Osteoblast (primary cell): ENCODE measurements around the gene BMS1. TPM values are rescaled to one million over a fixed set of nuclear protein-coding genes. Genes with fewer than 3 reads are reported as not detected.
"Not testable (repeated sequence)": the region's sequence is repeated elsewhere in the genome, so short reads cannot be mapped to it uniquely, and the experiment has no call there.

ENCODE experiments used
- DNase-seq: peaks from one replicate; pipeline ENCODE4 v3.0.0; 2011; ENCODE audit warnings: low spot score, mixed read lengths; ENCODE audit not compliant: insufficient read length; ENCODE audit errors: missing footprints
- H2AFZ ChIP-seq: 2 replicates; pipeline ENCODE4 v1.6.0; 2011; ENCODE audit warnings: mild to moderate bottlenecking, low read length
- H3K27ac ChIP-seq: 2 replicates; pipeline ENCODE4 v1.5.1; 2011; ENCODE audit warnings: mild to moderate bottlenecking, low read depth, low read length, moderate library complexity
- H3K27me3 ChIP-seq: 2 replicates; pipeline ENCODE4 v1.6.0; 2012; ENCODE audit warnings: mild to moderate bottlenecking, control low read depth, inconsistent platforms, low read length, moderate library complexity; ENCODE audit not compliant: insufficient read depth
- H3K36me3 ChIP-seq: 2 replicates; pipeline ENCODE4 v1.5.1; 2011; ENCODE audit warnings: mild to moderate bottlenecking, low read length, control low read depth, moderate library complexity; ENCODE audit not compliant: insufficient read depth
- H3K4me1 ChIP-seq: 2 replicates; pipeline ENCODE4 v1.5.1; 2011; ENCODE audit warnings: mild to moderate bottlenecking, low read length, control low read depth, moderate library complexity; ENCODE audit not compliant: insufficient read depth
- H3K4me2 ChIP-seq: 2 replicates; pipeline ENCODE4 v1.6.0; 2011; ENCODE audit warnings: mild to moderate bottlenecking, low read length; ENCODE audit not compliant: insufficient read depth
- H3K4me3 ChIP-seq: fragments of 200-600 bp; sonication (generic); 3 replicates; pipeline ENCODE4 v1.5.1; 2012; ENCODE audit warnings: mild to moderate bottlenecking, low read length, inconsistent platforms; ENCODE audit not compliant: insufficient read depth
- H3K79me2 ChIP-seq: 2 replicates; pipeline ENCODE4 v1.6.0; 2012; ENCODE audit warnings: mild to moderate bottlenecking, low read length, control low read depth, inconsistent platforms; ENCODE audit not compliant: insufficient read depth
- H3K9me3 ChIP-seq: 2 replicates; pipeline ENCODE4 v1.5.1; 2011; ENCODE audit warnings: low read depth, low read length, control low read depth
- H4K20me1 ChIP-seq: 2 replicates; pipeline ENCODE4 v1.6.0; 2012; ENCODE audit warnings: mild to moderate bottlenecking, low read length, control low read depth; ENCODE audit not compliant: insufficient read depth
- CTCF ChIP-seq: IDR thresholded peaks from 2 replicates; pipeline ENCODE4 v1.5.1; 2011; ENCODE audit warnings: mild to moderate bottlenecking, low read depth, low read length, moderate library complexity; ENCODE audit errors: extremely low read depth
- total RNA-seq: library from RNA; depleted of rRNA; stranded (reverse); fragments of >200 nt; gene quantifications from 2 replicates; pipeline ENCODE4 v1.2.3, GENCODE V29; 2012

BMS1 gene
- 13.0 and 14.5 TPM in 2 replicates for total RNA-seq

GRCh38 chr10:42782446-42783180 lies at the start of gene BMS1:
BMS1 (plus strand) TSS chr10:42782795; CDS start chr10:42784395, 1,600 bp downstream.
- peak within 1 kb of the TSS; percentile 66 for H3K27ac ChIP-seq
- no peaks in the 10 kb centered on the region for H4K20me1 ChIP-seq
- no peak for TF ChIP-seq CTCF
- H3K4me1 ChIP-seq, result peaks cover 4% of the 10 kb centered on the region
- H3K27me3 ChIP-seq, result no peaks in the 10 kb centered on the region
- DNase-seq, result peak; percentile 97
- H3K79me2 ChIP-seq, result peaks cover 22% of the 10 kb centered on the region
- no peaks in the 10 kb centered on the region for H3K9me3 ChIP-seq
- H3K36me3 ChIP-seq, result peaks cover 23% of the 10 kb centered on the region
- peak within 1 kb of the TSS; percentile 93 for H3K4me3 ChIP-seq
- H3K4me2 ChIP-seq, result peak within 1 kb of the TSS; percentile 85
- H2AFZ ChIP-seq, result peak within 1 kb of the TSS; percentile 99

GRCh38 chr10:42734536-42734935 lies 48.1 kb upstream of the BMS1 start:
- no peak overlapping the region for H3K4me2 ChIP-seq
- H3K27ac ChIP-seq, result no peak overlapping the region
- no peak overlapping the region for H2AFZ ChIP-seq
- DNase-seq, result no peak
- no peaks in the 10 kb centered on the region for H3K27me3 ChIP-seq
- no peaks in the 10 kb centered on the region for H3K9me3 ChIP-seq
- H3K4me3 ChIP-seq, result no peak overlapping the region
- no peaks in the 10 kb centered on the region for H4K20me1 ChIP-seq
- H3K36me3 ChIP-seq, result no peaks in the 10 kb centered on the region
- no peaks in the 10 kb centered on the region for H3K4me1 ChIP-seq
- H3K79me2 ChIP-seq, result no peaks in the 10 kb centered on the region
- no peak for TF ChIP-seq CTCF

- H3K27ac ChIP-seq, result no peak overlapping the region
- no peaks in the 10 kb centered on the region for H3K27me3 ChIP-seq
Observed at GRCh38 chr10:42738679-42739078, 43.9 kb upstream of the BMS1 start.

GRCh38 chr10:42741536-42741935 lies 41.1 kb upstream of the BMS1 start:
- not testable (repeated sequence) for H3K27me3 ChIP-seq, H3K36me3 ChIP-seq, H3K27ac ChIP-seq, H3K9me3 ChIP-seq, H3K79me2 ChIP-seq, H3K4me3 ChIP-seq, DNase-seq, H3K4me1 ChIP-seq, H2AFZ ChIP-seq, H4K20me1 ChIP-seq, H3K4me2 ChIP-seq

More at GRCh38 chr10:42738679-42739078, 43.9 kb upstream of the BMS1 start:
- H3K4me1 ChIP-seq, result no peaks in the 10 kb centered on the region
- H2AFZ ChIP-seq, result no peak overlapping the region
- no peak overlapping the region for H3K4me3 ChIP-seq
- DNase-seq, result no peak
- H4K20me1 ChIP-seq, result no peaks in the 10 kb centered on the region
- no peak for TF ChIP-seq CTCF
- no peaks in the 10 kb centered on the region for H3K9me3 ChIP-seq
- no peaks in the 10 kb centered on the region for H3K79me2 ChIP-seq
- no peak overlapping the region for H3K4me2 ChIP-seq
- H3K36me3 ChIP-seq, result no peaks in the 10 kb centered on the region
